HCT116 (cell line): ENCODE measurements around the gene GJD3. TPM values are rescaled to one million over a fixed set of nuclear protein-coding genes. Genes with fewer than 3 reads are reported as not detected.
A peak's percentile ranks its signal among the peaks of the same experiment; 100 is the strongest.

Source experiments
- ATAC-seq: fragments of 200-7000 bp; cut with Tn5 transposase; 2 replicates; pipeline ENCODE4 v1.9.1; 2020; ENCODE audit warnings: mild to moderate bottlenecking, moderate library complexity
- BruUV-seq: library from RNA; stranded (reverse); fragments of 400-500 nt; replicated peaks from 2 replicates; lab custom pipeline; 2021; lab: Mats Ljungman, UMichigan
- CTCF ChIA-PET: fragments of 300-600 bp; sonication (Branson Sonifier 250); formaldehyde crosslinking; loops from one replicate; lab custom pipeline; 2021; ENCODE audit warnings: antibody characterized with exemption; lab: Charles Lee
- POLR2A ChIA-PET: fragments of 300-600, 350-600 bp; sonication (Branson Sonifier 250); formaldehyde crosslinking; loops from one replicate; lab custom pipeline; 2021; ENCODE audit warnings: antibody characterized with exemption; lab: Charles Lee
- RAD21 ChIA-PET, 2 experiments: fragments of 300-600 bp; sonication (Branson Sonifier 250); formaldehyde crosslinking; loops; one replicate each; lab custom pipeline; 2023; ENCODE audit warnings: low total read pairs in 2 of 2; ENCODE audit not compliant: uncharacterized antibody in 2 of 2, unreplicated experiment in 2 of 2, low non-redundant PET in 1 of 2; lab: Charles Lee
- DNase-seq: peaks from one replicate; pipeline ENCODE4 v3.0.0-alpha.2; 2010; ENCODE audit warnings: low read depth, low spot score
- H2AFZ ChIP-seq: fragments of 200-600 bp; shearing (Covaris generic), sonication (generic); 2 replicates; pipeline ENCODE4 v1.6.1; 2017; ENCODE audit warnings: low read depth, mixed run types, mixed read lengths, antibody characterized with exemption, low read length; ENCODE audit not compliant: poor library complexity, severe bottlenecking
- H3K27ac ChIP-seq: 2 replicates; pipeline ENCODE4 v1.5.1; 2012; ENCODE audit warnings: low read depth, low read length
- H3K27me3 ChIP-seq: fragments of 200-600 bp; sonication (generic); 2 replicates; pipeline ENCODE4 v1.6.1; 2016; ENCODE audit warnings: mixed run types, low read length, mixed read lengths; ENCODE audit not compliant: insufficient read depth
- H3K36me3 ChIP-seq, 2 experiments: fragments of 200-500 bp in 1 of 2; fragments of 200-600 bp in 1 of 2; sonication (Bioruptor generic) in 1 of 2; sonication (generic) in 1 of 2; 2 replicates each; pipeline versions ENCODE4 v1.5.1 to v1.6.1; 2014 to 2016; ENCODE audit warnings: low read length in 2 of 2, inconsistent platforms in 1 of 2, mixed read lengths in 1 of 2, mixed run types in 1 of 2; ENCODE audit not compliant: insufficient read depth in 2 of 2, control insufficient read depth in 1 of 2
- H3K4me1 ChIP-seq, 2 experiments: fragments of 200-600 bp in 1 of 2; sonication (generic) in 1 of 2; 2 replicates each; pipeline versions ENCODE4 v1.5.1 to v1.6.1; 2012 to 2017; ENCODE audit warnings: low read length in 2 of 2, inconsistent platforms in 1 of 2, mild to moderate bottlenecking in 1 of 2, mixed read lengths in 1 of 2, mixed run types in 1 of 2, moderate library complexity in 1 of 2; ENCODE audit not compliant: insufficient read depth in 2 of 2, control insufficient read depth in 1 of 2
- H3K4me2 ChIP-seq: fragments of 200-600 bp; sonication (generic); 2 replicates; pipeline ENCODE4 v1.6.1; 2017; ENCODE audit warnings: mixed run types, low read length, mixed read lengths
- H3K4me3 ChIP-seq, 2 experiments: fragments of 200-600 bp in 1 of 2; sonication (generic) in 1 of 2; replicated peaks in 1 of 2; 2 replicates each; pipeline ENCODE4 v1.5.1; 2011 to 2016; ENCODE audit warnings: low read length in 2 of 2, control low read depth in 1 of 2, low read depth in 1 of 2, mild to moderate bottlenecking in 1 of 2, mixed read lengths in 1 of 2, mixed run types in 1 of 2
- H3K79me2 ChIP-seq: fragments of 200-600 bp; sonication (generic); 2 replicates; pipeline ENCODE4 v1.6.1; 2017; ENCODE audit warnings: mild to moderate bottlenecking, mixed run types, low read length, moderate library complexity, mixed read lengths; ENCODE audit not compliant: insufficient read depth
- H3K9ac ChIP-seq: fragments of 200-600 bp; sonication (generic); 2 replicates; pipeline ENCODE4 v1.6.1; 2016; ENCODE audit warnings: low read length, mixed read lengths
- H3K9me2 ChIP-seq: fragments of 200-600 bp; sonication (generic), shearing (Covaris generic); 2 replicates; pipeline ENCODE4 v1.6.1; 2017; ENCODE audit warnings: mixed run types, mild to moderate bottlenecking, moderate library complexity; ENCODE audit not compliant: insufficient read depth
- H3K9me3 ChIP-seq, 2 experiments: fragments of 200-500 bp in 1 of 2; fragments of 200-600 bp in 1 of 2; sonication (Bioruptor generic) in 1 of 2; sonication (generic) in 1 of 2; 2 replicates each; pipeline ENCODE4 v1.6.1; 2014 to 2017; ENCODE audit warnings: low read length in 2 of 2, mixed read lengths in 2 of 2, inconsistent platforms in 1 of 2, low read depth in 1 of 2, mild to moderate bottlenecking in 1 of 2, mixed run types in 1 of 2, moderate library complexity in 1 of 2; ENCODE audit not compliant: control insufficient read depth in 1 of 2, insufficient read depth in 1 of 2
- H4K20me1 ChIP-seq: fragments of 200-600 bp; sonication (generic), shearing (Covaris generic); 2 replicates; pipeline ENCODE4 v1.6.1; 2017; ENCODE audit warnings: mixed run types, mild to moderate bottlenecking, moderate library complexity; ENCODE audit not compliant: insufficient read depth
- CEBPB ChIP-seq: IDR thresholded peaks from 2 replicates; pipeline ENCODE4 v1.6.1; 2012; ENCODE audit warnings: low read depth
- EZH2 ChIP-seq: fragments of 200-600 bp; sonication (generic); IDR thresholded peaks from 2 replicates; pipeline ENCODE4 v1.6.1; 2017; ENCODE audit warnings: antibody characterized with exemption, mixed run types
- JUND ChIP-seq: IDR thresholded peaks from 2 replicates; pipeline ENCODE4 v1.6.1; 2012
- POLR2AphosphoS5 ChIP-seq: IDR thresholded peaks from 2 replicates; pipeline ENCODE4 v1.6.1; 2011; ENCODE audit warnings: mild to moderate bottlenecking, low read depth, low read length, moderate library complexity
- SIN3A ChIP-seq: IDR thresholded peaks from 2 replicates; pipeline ENCODE4 v1.6.1; 2012; ENCODE audit warnings: low read depth
- TCF7L2 ChIP-seq: IDR thresholded peaks from 2 replicates; pipeline ENCODE4 v1.7.0; 2011; ENCODE audit warnings: borderline replicate concordance, inconsistent platforms; ENCODE audit not compliant: insufficient read depth, insufficient read length; ENCODE audit errors: extremely low read depth
- YY1 ChIP-seq: IDR thresholded peaks from 2 replicates; pipeline ENCODE4 v1.6.1; 2011; ENCODE audit warnings: low read length, low read depth, moderate library complexity, mild to moderate bottlenecking; ENCODE audit not compliant: insufficient replicate concordance; ENCODE audit errors: extremely low read depth
- ZFX ChIP-seq: fragments of 450-650 bp; IDR thresholded peaks from 2 replicates; pipeline ENCODE4 v1.6.1; 2017
- intact Hi-C: fragments of 100-400 bp; cut with micrococcal nuclease; formaldehyde crosslinking; loops from 2 replicates; pipeline ENCODE4 v1.10.0; 2022
- total RNA-seq: library from RNA; stranded (reverse); gene quantifications from one replicate; pipeline ENCODE4 v1.2.1, GENCODE V29; 2021; ENCODE audit not compliant: unreplicated experiment
- TF ChIP-seq, protein P1 (sequence below): IDR thresholded peaks from 2 replicates; pipeline ENCODE4 v1.6.1; 2011; ENCODE audit warnings: mild to moderate bottlenecking, low read length, moderate library complexity; ENCODE audit not compliant: insufficient replicate concordance; ENCODE audit errors: extremely low read depth
- TF ChIP-seq, protein P2 (sequence below): IDR thresholded peaks from 2 replicates; pipeline ENCODE4 v1.6.1; 2012

GJD3 gene
- total RNA-seq, 1 experiment from 2014 or later, result not detected

DNA sequence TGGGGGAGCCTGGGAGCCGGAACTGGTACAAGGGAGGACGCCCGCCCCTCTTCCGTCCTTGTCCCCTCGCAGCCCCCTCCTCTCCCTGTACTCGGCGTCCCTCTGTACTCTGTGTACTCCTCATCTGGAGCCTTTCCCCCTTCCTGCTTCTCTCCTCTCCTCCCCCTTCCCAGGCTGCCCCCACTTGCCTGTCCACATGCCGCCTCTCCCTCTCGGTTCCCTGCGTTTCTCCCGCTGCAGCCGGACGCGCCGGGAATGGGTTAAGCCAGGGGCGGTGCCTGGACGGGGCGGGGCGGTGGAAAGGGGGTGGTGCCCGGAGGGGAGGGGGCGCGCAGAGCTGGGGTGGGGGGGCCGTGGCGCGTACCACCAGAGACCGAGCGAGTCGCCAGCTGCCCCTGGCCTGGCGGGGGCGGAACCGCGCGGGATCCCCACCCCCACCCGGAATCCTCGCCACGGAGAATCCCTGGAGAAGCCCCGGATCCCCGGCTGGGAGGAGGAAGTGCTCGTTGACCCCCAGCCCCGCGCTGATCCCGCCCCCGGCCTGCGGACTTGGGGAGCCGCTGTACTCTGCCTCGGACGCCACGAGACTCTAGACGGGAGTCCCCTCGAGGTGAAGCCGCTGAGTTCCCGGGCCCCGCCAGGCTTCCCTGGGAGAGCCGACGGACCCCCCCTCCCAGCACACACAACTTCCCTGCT, 22.6 kb downstream of the GJD3 start:
- intact Hi-C loops, result loop anchor here (2.0 kb wide), 1 partner anchor 23 kb away; no protein-coding TSS in a partner anchor

DNA sequence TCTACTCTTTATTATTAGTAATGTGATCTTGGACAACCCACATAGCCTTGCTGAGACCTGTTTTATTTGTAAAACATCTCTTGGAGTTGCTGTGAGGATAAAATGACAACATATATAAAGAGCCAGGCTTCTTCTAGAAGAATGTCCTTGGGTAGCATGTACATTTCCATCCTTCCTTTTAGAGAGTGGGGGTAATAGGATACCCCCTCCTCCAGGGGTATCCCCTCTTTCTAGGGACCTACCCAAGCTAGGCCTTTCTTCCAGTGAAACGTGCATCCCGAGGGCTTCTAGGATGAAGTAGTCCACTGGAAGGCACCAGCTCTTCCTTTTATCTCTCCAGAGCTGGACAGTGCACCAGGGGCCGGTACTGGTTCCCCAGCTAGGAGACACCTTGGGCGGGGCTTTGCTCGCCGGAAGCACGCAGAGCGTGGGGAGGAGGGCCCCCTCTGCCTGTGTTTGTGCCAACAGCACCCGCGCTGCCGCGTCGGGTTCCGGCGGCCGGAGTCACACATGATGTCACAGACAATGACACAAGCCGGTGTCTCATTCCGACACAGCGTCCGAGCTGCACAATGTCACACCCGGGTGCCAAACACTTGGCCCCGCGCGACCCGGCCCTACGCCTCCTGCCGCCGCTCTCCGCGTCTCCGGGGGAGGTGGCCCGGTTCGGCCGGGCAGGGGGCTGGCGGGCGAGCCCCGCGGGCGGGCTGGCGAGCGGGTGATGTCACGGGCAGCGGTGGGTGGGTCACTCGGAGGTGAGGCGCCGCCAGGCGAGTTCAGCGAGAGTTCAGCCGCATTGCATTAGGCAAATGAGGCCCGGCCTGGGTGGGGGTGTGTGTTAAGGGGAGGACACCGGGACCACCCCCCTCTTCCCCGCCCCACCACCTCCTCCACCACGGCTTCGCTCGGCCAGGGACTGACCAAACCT, 23.4 kb downstream of the GJD3 start:
- H3K9me2 ChIP-seq, result no peaks in the 10 kb centered on the region
- ChIA-PET RAD21 (interaction anchor here (0.5 to 1.0 kb wide), 2 partner anchors 17 to 24 kb away, joined by 3 read pairs; no protein-coding TSS in a partner anchor), CTCF (interaction anchor here (0.8 to 1.2 kb wide), 2 partner anchors 10 to 274 kb away, joined by 3 read pairs; no protein-coding TSS in a partner anchor), POLR2A (interaction anchor here (0.9 to 1.4 kb wide), 3 partner anchors 12 to 58 kb away, joined by 3 read pairs; no protein-coding TSS in a partner anchor)
- H2AFZ ChIP-seq, result no peak overlapping the region
- no TSS peak for BruUV-seq
- no peaks in the 10 kb centered on the region for H3K27me3 ChIP-seq
- H3K36me3 ChIP-seq, result peaks cover 0 to 4% of the 10 kb centered on the region in 2 experiments; a peak in 1 of 4 replicates
- H3K4me3 ChIP-seq, result peak overlapping the region; percentile 60 to 68
- H3K79me2 ChIP-seq, result peaks cover 85% of the 10 kb centered on the region
- ATAC-seq (peak; percentile 80), DNase-seq (peak; percentile 79)
- H3K9ac ChIP-seq, result peak overlapping the region; percentile 73
- H3K27ac ChIP-seq, result peak overlapping the region; percentile 72
- intact Hi-C loops, result loop anchor here (2.0 kb wide), 1 partner anchor 22 kb away; no protein-coding TSS in a partner anchor
- TF ChIP-seq ZFX, result no peak
- TF ChIP-seq, protein P1, sequence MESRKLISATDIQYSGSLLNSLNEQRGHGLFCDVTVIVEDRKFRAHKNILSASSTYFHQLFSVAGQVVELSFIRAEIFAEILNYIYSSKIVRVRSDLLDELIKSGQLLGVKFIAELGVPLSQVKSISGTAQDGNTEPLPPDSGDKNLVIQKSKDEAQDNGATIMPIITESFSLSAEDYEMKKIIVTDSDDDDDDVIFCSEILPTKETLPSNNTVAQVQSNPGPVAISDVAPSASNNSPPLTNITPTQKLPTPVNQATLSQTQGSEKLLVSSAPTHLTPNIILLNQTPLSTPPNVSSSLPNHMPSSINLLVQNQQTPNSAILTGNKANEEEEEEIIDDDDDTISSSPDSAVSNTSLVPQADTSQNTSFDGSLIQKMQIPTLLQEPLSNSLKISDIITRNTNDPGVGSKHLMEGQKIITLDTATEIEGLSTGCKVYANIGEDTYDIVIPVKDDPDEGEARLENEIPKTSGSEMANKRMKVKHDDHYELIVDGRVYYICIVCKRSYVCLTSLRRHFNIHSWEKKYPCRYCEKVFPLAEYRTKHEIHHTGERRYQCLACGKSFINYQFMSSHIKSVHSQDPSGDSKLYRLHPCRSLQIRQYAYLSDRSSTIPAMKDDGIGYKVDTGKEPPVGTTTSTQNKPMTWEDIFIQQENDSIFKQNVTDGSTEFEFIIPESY, result no peak
- TF ChIP-seq EZH2, result no peak
- TF ChIP-seq TCF7L2, result peak; percentile 57
- no peak for TF ChIP-seq CEBPB
- TF ChIP-seq, protein P2, sequence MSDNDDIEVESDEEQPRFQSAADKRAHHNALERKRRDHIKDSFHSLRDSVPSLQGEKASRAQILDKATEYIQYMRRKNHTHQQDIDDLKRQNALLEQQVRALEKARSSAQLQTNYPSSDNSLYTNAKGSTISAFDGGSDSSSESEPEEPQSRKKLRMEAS, result peak; percentile 74
- TF ChIP-seq POLR2AphosphoS5, result peak; percentile 57
- TF ChIP-seq SIN3A, result no peak; the same call in 1 of the 2 replicates
- peak; percentile 16 for TF ChIP-seq YY1
- no peaks in the 10 kb centered on the region; the same call in 1 of the 2 replicates for H4K20me1 ChIP-seq
- H3K9me3 ChIP-seq, result no peaks in the 10 kb centered on the region
- peaks cover 24 to 60% of the 10 kb centered on the region in 2 experiments for H3K4me1 ChIP-seq
- peak overlapping the region; percentile 80 for H3K4me2 ChIP-seq

More for the DNA sequence above, 22.6 kb downstream of the GJD3 start:
- Histone ChIP-seq H3K27me3 (no peaks in the 10 kb centered on the region), H3K4me2 (peak overlapping the region; percentile 80), H3K4me1 (peaks cover 24 to 62% of the 10 kb centered on the region in 2 experiments), H3K9ac (peak overlapping the region; percentile 73), H2AFZ (no peak overlapping the region), H3K36me3 (peaks cover 0 to 4% of the 10 kb centered on the region in 2 experiments; a peak in 1 of 4 replicates), H3K9me2 (no peaks in the 10 kb centered on the region), H3K4me3 (peak overlapping the region; percentile 60 to 68), H4K20me1 (no peaks in the 10 kb centered on the region; the same call in 1 of the 2 replicates), H3K9me3 (no peaks in the 10 kb centered on the region), H3K79me2 (peaks cover 84% of the 10 kb centered on the region), H3K27ac (peak overlapping the region; percentile 72)
- CTCF ChIA-PET, result interaction anchor here (1.2 kb wide), 1 partner anchor 274 kb away, joined by 3 read pairs; no protein-coding TSS in a partner anchor
- DNase-seq, result no peak
- TF ChIP-seq JUND, result no peak
- TF ChIP-seq EZH2, result no peak
- no peak for TF ChIP-seq SIN3A
- TF ChIP-seq, protein P2, result peak; percentile 22; the same call in 1 of the 2 replicates
- TF ChIP-seq POLR2AphosphoS5, result peak; percentile 67
- BruUV-seq, result no TSS peak
- POLR2A ChIA-PET, result no interaction called here
- RAD21 ChIA-PET, result no interaction called here
- ATAC-seq, result peak; percentile 62
